ENCODE results near the gene MRTFA. TPM values are rescaled to one million over a fixed set of nuclear protein-coding genes. Genes with fewer than 3 reads are reported as not detected.

Gene MRTFA
- total and polyA plus RNA-seq, 9 of the 15 experiments (the other 6 are each of a cell fraction or from before 2014, with no cell fraction given), result 0.84 to 21.1 (median 3.7) TPM

DNA sequence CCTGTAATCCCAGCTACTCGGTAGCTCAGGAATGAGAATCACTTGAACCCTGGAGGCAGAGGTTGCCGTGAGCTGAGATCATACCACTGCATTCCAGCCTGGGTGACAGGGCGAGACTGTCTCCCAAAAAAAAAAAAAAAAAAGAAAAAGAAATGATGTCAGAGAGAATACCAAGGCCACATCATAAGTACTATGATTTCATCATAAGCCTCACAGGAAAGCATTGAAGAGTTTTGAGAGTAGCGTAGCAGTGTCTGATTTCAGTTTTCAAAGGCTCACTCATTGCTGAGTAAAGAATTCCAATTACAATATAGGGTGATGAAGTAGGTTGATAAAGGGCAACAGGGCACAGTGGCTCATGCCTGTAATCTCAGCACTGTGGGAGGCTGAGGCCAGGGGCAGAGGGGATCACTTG is 88.8 kb downstream of the MRTFA start:
- Histone ChIP-seq H3K4me3 (no peak overlapping the region), H3K79me2 (ENCODE audit: control insufficient read depth, insufficient read depth, low read length) (0 out of 3 replicates have a peak, but pooled peaks cover 2% of the 10 kb centered on the region), H3K27me3 (ENCODE audit: control insufficient read depth in 2 of 2, insufficient read depth in 2 of 2, low read length in 2 of 2) (no peaks in the 10 kb centered on the region), H3K9me1 (ENCODE audit: control insufficient read depth, insufficient read depth, low read length) (no peaks in the 10 kb centered on the region), H3K27ac (ENCODE audit: extremely low read depth, low read depth, low read length) (no peak overlapping the region), H3K4me2 (ENCODE audit: insufficient read depth, low read length) (no peak overlapping the region), H3K9me3 (replicated peaks; ENCODE audit: control insufficient read depth, insufficient read depth, low read depth, low read length) (no peaks in the 10 kb centered on the region), H3K9ac (ENCODE audit: insufficient read depth in 1 of 2, low read depth in 2 of 2, low read length in 2 of 2) (no peak overlapping the region), H2AFZ (ENCODE audit: low read depth, low read length) (no peak overlapping the region), H3K4me1 (replicated peaks in 1 of 2; ENCODE audit: control insufficient read depth in 2 of 2, insufficient read depth in 2 of 2, low read length in 2 of 2) (peaks cover 3 to 11% of the 10 kb centered on the region in 2 experiments; a peak in 4 of 5 replicates), H4K20me1 (replicated peaks; ENCODE audit: control insufficient read depth, insufficient read depth, low read length) (no peaks in the 10 kb centered on the region), H3K36me3 (ENCODE audit: control insufficient read depth, insufficient read depth, low read length) (peaks cover 3% of the 10 kb centered on the region)
- CTCF ChIA-PET (ENCODE audit: low intra/inter-chr PET ratio), result no interaction called here
- in situ Hi-C loops (cut with MboI) (no loop called here), intact Hi-C loops (cut with micrococcal nuclease) (no loop called here)
- TF ChIP-seq SNRNP70 (optimal IDR thresholded peaks at IDR 0.05; ENCODE audit: low read depth, low read length) (no peak), SMAD4 (CRISPR knock-in tag; conservative IDR thresholded peaks at IDR 0.05) (no peak), SIRT6 (IDR thresholded peaks at IDR 0.05; ENCODE audit: low read depth, low read length) (no peak), LEF1 (IDR thresholded peaks at IDR 0.05) (no peak), L3MBTL2 (IDR thresholded peaks at IDR 0.05) (no peak), CHCHD3 (CRISPR knock-in tag; IDR thresholded peaks at IDR 0.05) (no peak), ZNF436 (CRISPR knock-in tag; IDR thresholded peaks at IDR 0.05) (no peak), ZNF551 (CRISPR knock-in tag; IDR thresholded peaks at IDR 0.05) (no peak), RBM14 (IDR thresholded peaks at IDR 0.05; ENCODE audit: borderline replicate concordance, insufficient read depth, low read depth, low read length) (no peak), MEIS2 (IDR thresholded peaks at IDR 0.05; ENCODE audit: partially characterized antibody) (no peak), ZNF384 (IDR thresholded peaks at IDR 0.05; ENCODE audit: low read depth, low read length) (no peak), RFX1 (IDR thresholded peaks at IDR 0.05) (no peak)
- TF ChIP-seq, protein P1, sequence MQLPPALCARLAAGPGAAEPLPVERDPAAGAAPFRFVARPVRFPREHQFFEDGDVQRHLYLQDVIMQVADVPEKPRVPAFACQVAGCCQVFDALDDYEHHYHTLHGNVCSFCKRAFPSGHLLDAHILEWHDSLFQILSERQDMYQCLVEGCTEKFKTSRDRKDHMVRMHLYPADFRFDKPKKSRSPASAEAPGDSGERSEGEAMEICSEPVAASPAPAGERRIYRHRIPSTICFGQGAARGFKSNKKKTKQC (CRISPR knock-in tag; IDR thresholded peaks at IDR 0.05), result no peak
- TF ChIP-seq, protein P2, sequence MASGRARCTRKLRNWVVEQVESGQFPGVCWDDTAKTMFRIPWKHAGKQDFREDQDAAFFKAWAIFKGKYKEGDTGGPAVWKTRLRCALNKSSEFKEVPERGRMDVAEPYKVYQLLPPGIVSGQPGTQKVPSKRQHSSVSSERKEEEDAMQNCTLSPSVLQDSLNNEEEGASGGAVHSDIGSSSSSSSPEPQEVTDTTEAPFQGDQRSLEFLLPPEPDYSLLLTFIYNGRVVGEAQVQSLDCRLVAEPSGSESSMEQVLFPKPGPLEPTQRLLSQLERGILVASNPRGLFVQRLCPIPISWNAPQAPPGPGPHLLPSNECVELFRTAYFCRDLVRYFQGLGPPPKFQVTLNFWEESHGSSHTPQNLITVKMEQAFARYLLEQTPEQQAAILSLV (tag; IDR thresholded peaks at IDR 0.05), result no peak
- WGBS (ENCODE audit: insufficient coverage, low coverage, missing lambda C conversion rate), result 92% methylated on average over 2 of the region's 4 CpGs
- no TSS peak for BruUV-seq (replicated peaks)
- FAIRE-seq, result no peak
- ATAC-seq, result no peak
- DNase-seq (ENCODE audit: extremely low read depth in 1 of 4, low spot score in 3 of 4), result no peak
- POLR2A ChIA-PET, result no interaction called here
